Hepatocyte (in vitro differentiated cells): ENCODE results near the gene NPEPL1.

ENCODE experiments used
- EZH2 ChIP-seq: fragments of 200-600 bp; sonication (generic); IDR thresholded peaks from 2 replicates; pipeline ENCODE4 v1.6.1; 2016; ENCODE audit warnings: antibody characterized with exemption, mild to moderate bottlenecking, borderline replicate concordance
- EZH2phosphoT487 ChIP-seq: fragments of 200-600 bp; sonication (generic); IDR thresholded peaks from one replicate; pipeline ENCODE4 v1.6.1; 2018; ENCODE audit warnings: antibody characterized with exemption, mild to moderate bottlenecking, low read depth, moderate library complexity; ENCODE audit not compliant: unreplicated experiment, severe bottlenecking
- TF ChIP-seq, protein P1 (sequence below): fragments of 200-600 bp; sonication (generic); IDR thresholded peaks from 2 replicates; pipeline ENCODE4 v1.5.1; 2016; ENCODE audit warnings: antibody characterized with exemption, mild to moderate bottlenecking; ENCODE audit not compliant: poor library complexity

DNA sequence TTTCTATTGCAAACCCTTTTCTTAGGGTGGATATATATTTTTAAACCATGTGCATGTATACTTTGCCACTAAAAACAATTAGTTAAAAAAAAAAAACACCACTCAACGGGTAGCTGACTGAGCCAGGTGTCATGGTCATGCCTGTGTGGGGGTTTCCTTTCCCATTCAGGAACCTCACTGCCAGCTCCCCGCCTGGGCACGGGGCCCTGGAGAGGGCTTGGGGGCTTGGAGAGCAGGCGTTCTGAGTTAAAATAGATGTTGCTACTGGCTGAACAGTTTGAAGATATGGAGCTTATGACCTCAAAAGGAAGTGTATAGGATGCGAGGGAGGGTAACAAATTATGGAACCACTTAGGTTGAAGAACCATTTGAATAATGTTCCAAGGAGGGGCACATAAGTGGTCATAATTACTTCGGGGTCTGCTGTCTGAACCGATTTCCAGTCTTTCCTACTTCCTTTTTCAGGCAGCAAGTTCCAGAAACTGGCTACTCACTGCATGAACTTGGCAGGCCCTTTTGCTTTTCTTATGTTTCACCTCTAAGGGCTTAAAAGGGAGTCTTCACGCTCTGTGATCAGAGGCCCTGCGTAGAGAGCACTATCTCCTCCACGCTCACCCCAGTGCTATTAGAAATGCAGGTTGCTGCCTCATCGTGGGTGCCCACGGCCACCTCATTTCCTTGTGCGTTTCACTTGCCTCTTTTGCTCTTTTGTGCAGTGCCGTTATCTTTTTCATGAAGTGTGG, 31.6 kb upstream of the NPEPL1 start:
- TF ChIP-seq, protein P1, sequence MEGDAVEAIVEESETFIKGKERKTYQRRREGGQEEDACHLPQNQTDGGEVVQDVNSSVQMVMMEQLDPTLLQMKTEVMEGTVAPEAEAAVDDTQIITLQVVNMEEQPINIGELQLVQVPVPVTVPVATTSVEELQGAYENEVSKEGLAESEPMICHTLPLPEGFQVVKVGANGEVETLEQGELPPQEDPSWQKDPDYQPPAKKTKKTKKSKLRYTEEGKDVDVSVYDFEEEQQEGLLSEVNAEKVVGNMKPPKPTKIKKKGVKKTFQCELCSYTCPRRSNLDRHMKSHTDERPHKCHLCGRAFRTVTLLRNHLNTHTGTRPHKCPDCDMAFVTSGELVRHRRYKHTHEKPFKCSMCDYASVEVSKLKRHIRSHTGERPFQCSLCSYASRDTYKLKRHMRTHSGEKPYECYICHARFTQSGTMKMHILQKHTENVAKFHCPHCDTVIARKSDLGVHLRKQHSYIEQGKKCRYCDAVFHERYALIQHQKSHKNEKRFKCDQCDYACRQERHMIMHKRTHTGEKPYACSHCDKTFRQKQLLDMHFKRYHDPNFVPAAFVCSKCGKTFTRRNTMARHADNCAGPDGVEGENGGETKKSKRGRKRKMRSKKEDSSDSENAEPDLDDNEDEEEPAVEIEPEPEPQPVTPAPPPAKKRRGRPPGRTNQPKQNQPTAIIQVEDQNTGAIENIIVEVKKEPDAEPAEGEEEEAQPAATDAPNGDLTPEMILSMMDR = no peak
- no peak for TF ChIP-seq EZH2
- no peak for TF ChIP-seq EZH2phosphoT487
